HL-60 (cell line): ENCODE measurements around the gene TROAP.

Source experiments
- DNase-seq, 2 experiments: peaks; one replicate each; pipeline ENCODE4 v3.0.0-alpha.2; 2010 to 2020; ENCODE audit warnings: low read depth in 1 of 2, low spot score in 1 of 2
- H3K27ac ChIP-seq: fragments of 250-450 bp; sonication (Bioruptor Pico); replicated peaks from 2 replicates; pipeline ENCODE4 v1.5.1; 2020; ENCODE audit warnings: mild to moderate bottlenecking, moderate library complexity
- H3K27me3 ChIP-seq: fragments of 250-450 bp; sonication (Bioruptor Pico); 2 replicates; pipeline ENCODE4 v1.5.1; 2021; ENCODE audit warnings: mild to moderate bottlenecking, moderate library complexity; ENCODE audit not compliant: insufficient read depth, poor library complexity, severe bottlenecking
- H3K4me3 ChIP-seq: replicated peaks from 2 replicates; pipeline ENCODE4 v1.5.1; 2011; ENCODE audit warnings: mild to moderate bottlenecking, control low read depth, low read length; ENCODE audit not compliant: insufficient read depth
- CTCF ChIP-seq: IDR thresholded peaks from one replicate; pipeline ENCODE4 v1.5.1; 2011; ENCODE audit warnings: low read length, control low read depth, inconsistent platforms; ENCODE audit not compliant: insufficient read depth
- GABPA ChIP-seq: IDR thresholded peaks from 2 replicates; pipeline ENCODE4 v1.6.1; 2012; ENCODE audit warnings: low read depth
- POLR2AphosphoS5 ChIP-seq: IDR thresholded peaks from 2 replicates; pipeline ENCODE4 v1.6.1; 2012; ENCODE audit warnings: low read depth
- SPI1 ChIP-seq: IDR thresholded peaks from 2 replicates; pipeline ENCODE4 v1.6.1; 2012; ENCODE audit warnings: low read depth, mild to moderate bottlenecking, borderline replicate concordance
- long read RNA-seq: library from polyadenylated mRNA; unstranded; transcript quantifications from one replicate; pipeline ENCODE4 v2.0.0, GENCODE V29; 2020
- TF ChIP-seq, protein P1 (sequence below): IDR thresholded peaks from 2 replicates; pipeline ENCODE4 v1.6.1; 2012; ENCODE audit warnings: low read depth; ENCODE audit not compliant: insufficient replicate concordance

Gene TROAP
- long read RNA-seq, transcript TROAP-201 (15 exons, 2,527 nt): major isoform, 67 of 122 reads
- long read RNA-seq, transcript TROAP-215 (14 exons, 2,771 nt): minor isoform, 6 of 122 reads
- long read RNA-seq, partial matches to known transcripts: 11 of 122 reads
- long read RNA-seq, other reads (novel, unspliced or antisense): 36 of 122 reads

DNA sequence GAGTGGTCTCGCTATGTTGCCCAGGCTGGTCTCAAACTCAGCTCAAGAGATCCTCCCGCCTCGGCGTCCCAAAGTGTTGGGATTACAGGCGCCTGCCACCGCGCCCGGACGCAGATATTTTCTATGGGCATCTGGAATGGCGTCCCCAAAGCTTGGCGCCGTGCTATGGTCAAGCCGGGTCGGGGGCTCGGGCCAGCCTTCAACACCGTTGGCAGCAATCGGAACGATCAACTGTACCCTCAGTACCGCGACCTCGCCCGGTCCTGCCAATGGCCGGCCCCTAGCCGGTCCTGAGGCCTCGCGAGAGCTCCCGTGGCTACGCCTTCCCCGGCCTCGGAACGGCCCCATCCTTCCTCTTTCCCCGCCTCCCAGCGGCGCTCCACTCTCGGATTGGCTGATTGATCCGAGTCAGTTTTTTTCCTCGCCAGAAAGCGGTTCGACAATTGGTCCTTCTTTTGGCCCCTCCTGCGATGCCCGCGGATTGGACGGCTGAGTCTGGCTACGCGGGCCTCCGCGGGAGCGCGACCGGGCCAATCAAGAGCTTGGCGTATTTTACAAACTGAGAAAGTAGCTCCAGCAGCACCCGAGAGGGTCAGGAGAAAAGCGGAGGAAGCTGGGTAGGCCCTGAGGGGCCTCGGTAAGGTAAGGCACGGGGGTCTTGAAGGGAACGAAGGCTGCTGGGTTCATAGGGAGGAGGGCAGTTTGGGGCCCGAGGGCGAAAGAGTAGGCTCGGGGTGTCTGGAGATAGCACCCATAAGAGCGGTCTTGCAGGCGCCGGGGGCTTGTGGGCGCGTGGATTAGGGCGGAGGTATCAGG lies at the start of gene TROAP:
Gene TROAP, plus strand, starts transcription at position 548 of the 816 bp plus-strand sequence. CDS start 354 bp downstream, outside the sequence.
- peak within 1 kb of the TSS; percentile 80 for H3K27ac ChIP-seq
- DNase-seq: peak; percentile 94 to 99
- TF ChIP-seq CTCF: no peak
- TF ChIP-seq, protein P1, sequence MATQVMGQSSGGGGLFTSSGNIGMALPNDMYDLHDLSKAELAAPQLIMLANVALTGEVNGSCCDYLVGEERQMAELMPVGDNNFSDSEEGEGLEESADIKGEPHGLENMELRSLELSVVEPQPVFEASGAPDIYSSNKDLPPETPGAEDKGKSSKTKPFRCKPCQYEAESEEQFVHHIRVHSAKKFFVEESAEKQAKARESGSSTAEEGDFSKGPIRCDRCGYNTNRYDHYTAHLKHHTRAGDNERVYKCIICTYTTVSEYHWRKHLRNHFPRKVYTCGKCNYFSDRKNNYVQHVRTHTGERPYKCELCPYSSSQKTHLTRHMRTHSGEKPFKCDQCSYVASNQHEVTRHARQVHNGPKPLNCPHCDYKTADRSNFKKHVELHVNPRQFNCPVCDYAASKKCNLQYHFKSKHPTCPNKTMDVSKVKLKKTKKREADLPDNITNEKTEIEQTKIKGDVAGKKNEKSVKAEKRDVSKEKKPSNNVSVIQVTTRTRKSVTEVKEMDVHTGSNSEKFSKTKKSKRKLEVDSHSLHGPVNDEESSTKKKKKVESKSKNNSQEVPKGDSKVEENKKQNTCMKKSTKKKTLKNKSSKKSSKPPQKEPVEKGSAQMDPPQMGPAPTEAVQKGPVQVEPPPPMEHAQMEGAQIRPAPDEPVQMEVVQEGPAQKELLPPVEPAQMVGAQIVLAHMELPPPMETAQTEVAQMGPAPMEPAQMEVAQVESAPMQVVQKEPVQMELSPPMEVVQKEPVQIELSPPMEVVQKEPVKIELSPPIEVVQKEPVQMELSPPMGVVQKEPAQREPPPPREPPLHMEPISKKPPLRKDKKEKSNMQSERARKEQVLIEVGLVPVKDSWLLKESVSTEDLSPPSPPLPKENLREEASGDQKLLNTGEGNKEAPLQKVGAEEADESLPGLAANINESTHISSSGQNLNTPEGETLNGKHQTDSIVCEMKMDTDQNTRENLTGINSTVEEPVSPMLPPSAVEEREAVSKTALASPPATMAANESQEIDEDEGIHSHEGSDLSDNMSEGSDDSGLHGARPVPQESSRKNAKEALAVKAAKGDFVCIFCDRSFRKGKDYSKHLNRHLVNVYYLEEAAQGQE: no peak
- TF ChIP-seq GABPA: no peak
- TF ChIP-seq POLR2AphosphoS5: peak; percentile 81
- peak within 1 kb of the TSS; percentile 94 for H3K4me3 ChIP-seq
- no peaks in the 10 kb centered on the region for H3K27me3 ChIP-seq

- no peak for DNase-seq
- Histone ChIP-seq H3K27ac (no peak overlapping the region), H3K27me3 (no peaks in the 10 kb centered on the region), H3K4me3 (no peak overlapping the region)
- TF ChIP-seq, protein P1: no peak
- TF ChIP-seq POLR2AphosphoS5: peak; percentile 71; the same call in 1 of the 2 replicates
These were observed 49.2 kb upstream of the TROAP start for GRCh38 chr12:49273726-49274395.

- DNase-seq: no peak
- TF ChIP-seq SPI1 (no peak), POLR2AphosphoS5 (no peak), GABPA (no peak), CTCF (no peak)
- TF ChIP-seq, protein P1: no peak
- H3K4me3 ChIP-seq: no peak overlapping the region
- no peak overlapping the region for H3K27ac ChIP-seq
- no peaks in the 10 kb centered on the region for H3K27me3 ChIP-seq
These were observed 48.5 kb upstream of the TROAP start for GRCh38 chr12:49274396-49275069.
